ENCODE data around the gene PPM1L. TPM values are rescaled to one million over a fixed set of nuclear protein-coding genes. Genes with fewer than 3 reads are reported as not detected.
A peak's percentile ranks its signal among the peaks of the same experiment; 100 is the strongest.

PPM1L gene
- total RNA-seq, 1 donor from 2014 or later, result 56.4 TPM

GRCh38 chr3:160893207-160893606 lies 137.2 kb downstream of the PPM1L start:
- DNase-seq (no peak), ATAC-seq (no peak)
- intact Hi-C loops (cut with micrococcal nuclease), result no loop called here

DNA sequence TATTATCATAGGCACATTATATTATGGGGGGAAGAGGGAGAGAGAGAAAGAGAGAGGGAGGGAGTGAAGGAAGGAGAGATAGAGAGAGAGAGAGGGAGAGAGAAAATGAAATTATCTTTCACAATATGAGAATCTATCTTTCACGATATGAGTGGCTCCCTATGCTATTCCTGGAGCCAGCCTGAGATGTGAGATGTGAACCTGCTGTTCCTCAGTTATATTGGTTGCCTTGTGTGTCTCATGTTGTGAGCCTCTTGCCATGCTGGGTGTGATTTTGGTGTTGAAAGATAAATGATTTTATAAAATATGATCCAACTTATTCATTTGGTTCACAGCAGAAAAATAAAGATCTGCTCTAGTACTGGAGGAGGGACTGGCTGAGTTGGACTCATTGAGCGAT lies 148.7 kb downstream of the PPM1L start:
- ATAC-seq, result no peak
- intact Hi-C loops (cut with micrococcal nuclease), result no loop called here
- DNase-seq, result no peak

- no peak for ATAC-seq
- intact Hi-C loops (cut with micrococcal nuclease), result no loop called here
- DNase-seq, result no peak
Measured at GRCh38 chr3:160906646-160907045, 150.6 kb downstream of the PPM1L start.

DNA sequence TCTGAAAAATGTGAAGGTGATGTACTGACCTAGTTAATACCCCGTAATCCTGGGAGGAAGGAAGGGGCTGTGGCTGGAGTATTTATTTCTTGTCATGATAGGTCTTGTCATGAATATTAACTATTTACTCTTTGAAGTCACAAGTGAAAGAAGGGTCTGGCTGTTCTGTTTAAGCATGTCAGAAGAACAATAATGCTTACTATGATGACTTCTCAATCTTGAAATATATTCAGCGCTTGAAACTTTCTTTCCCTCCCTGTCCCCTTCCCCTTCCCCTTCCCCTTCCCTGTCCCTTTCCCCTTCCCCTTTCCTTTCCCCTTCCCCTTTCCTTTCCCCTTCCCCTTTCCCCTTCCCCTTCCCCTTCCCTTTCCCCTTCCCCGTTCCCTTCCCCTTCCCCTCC lies 153.9 kb downstream of the PPM1L start:
- no peak for DNase-seq
- ATAC-seq, result no peak
- intact Hi-C loops (cut with micrococcal nuclease), result no loop called here

- no peak for ATAC-seq
- DNase-seq, result no peak
- intact Hi-C loops (cut with micrococcal nuclease), result no loop called here
Measured at GRCh38 chr3:160911411-160911810, 155.4 kb downstream of the PPM1L start.

GRCh38 chr3:160916472-160916871 lies 160.4 kb downstream of the PPM1L start:
- DNase-seq, result no peak
- ATAC-seq, result no peak
- intact Hi-C loops (cut with micrococcal nuclease), result no loop called here

GRCh38 chr3:160919942-160920341 lies 163.9 kb downstream of the PPM1L start:
- DNase-seq (no peak), ATAC-seq (peak; percentile 68)
- intact Hi-C loops (cut with micrococcal nuclease), result no loop called here

DNA sequence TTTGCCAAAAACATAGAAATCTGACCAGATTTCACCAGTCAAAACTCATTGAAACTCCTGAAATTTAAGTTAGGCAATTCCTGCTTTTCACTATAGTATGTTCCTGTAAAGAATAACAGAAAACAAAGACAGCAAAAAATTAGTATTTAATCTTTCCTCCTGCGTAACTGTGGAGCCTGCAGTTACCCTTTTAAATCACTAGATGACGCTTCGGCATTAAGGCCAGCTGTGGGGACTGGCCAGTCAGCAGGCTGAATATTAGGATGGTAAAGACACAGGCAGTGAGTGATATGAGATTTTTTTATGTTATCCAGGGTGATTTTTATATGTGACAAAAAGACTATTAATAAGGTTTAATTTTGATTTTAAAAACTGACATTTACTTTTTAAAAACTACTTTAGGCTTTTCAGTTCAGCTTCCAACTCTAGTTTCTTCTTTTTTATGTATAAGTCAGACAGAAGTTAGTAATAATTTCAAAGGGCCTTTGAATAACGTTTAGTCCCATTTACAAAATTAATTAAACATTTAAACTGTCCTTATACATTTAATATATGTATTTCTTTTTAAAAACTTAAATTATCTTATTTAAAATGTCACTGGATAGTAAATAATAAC lies 165.1 kb downstream of the PPM1L start:
- ATAC-seq, result peak; percentile 81
- intact Hi-C loops (cut with micrococcal nuclease), result no loop called here
- DNase-seq, result no peak

- ATAC-seq (no peak), DNase-seq (no peak)
- intact Hi-C loops (cut with micrococcal nuclease), result no loop called here
Measured at GRCh38 chr3:160924776-160925175, 168.7 kb downstream of the PPM1L start.

GRCh38 chr3:160927620-160928019 lies 171.6 kb downstream of the PPM1L start:
- intact Hi-C loops (cut with micrococcal nuclease), result no loop called here
- DNase-seq, result no peak
- no peak for ATAC-seq

- DNase-seq, result no peak
- intact Hi-C loops (cut with micrococcal nuclease), result no loop called here
- ATAC-seq, result peak; percentile 48
Measured at GRCh38 chr3:160928183-160928726, 172.2 kb downstream of the PPM1L start.

DNA sequence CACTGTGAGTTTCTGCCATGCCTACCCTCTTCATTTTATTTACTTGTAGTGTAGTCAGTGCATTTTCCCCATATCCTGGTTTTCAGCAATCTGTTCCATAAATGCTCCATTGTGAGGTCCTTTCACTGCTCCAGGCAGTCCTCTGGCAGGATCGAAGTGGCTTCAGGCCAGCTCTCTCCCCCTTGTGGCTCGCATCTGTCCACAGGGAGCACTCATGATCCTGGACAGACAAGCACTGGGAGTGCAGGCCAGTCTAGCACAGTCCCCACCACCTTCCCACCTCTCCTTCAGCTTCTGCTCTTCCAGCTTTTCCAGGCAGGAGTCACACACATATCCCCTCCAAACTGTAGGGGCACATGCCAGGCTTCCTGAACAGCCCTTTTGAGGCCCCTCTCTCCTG lies 173.6 kb downstream of the PPM1L start:
- intact Hi-C loops (cut with micrococcal nuclease), result no loop called here
- DNase-seq (peak; percentile 70), ATAC-seq (peak; percentile 96)

DNA sequence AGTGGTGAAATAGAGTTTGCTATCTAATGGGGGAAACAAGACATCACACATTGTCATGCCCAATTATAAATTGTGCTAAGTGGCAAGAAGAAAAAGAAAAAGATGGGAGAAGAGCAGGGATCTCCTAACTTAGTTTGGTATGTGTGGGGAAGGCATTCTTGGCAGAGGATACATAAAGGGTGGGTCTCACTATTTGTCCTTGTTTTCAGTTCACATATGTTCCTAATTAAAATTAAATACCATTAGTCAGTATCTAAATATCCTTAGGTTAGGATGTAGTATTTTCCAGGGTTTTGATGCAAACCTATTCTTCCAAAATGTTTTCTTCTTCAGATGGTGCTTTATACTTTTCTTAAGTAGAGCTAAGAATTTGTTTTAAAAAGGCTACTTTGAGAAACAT lies 175.4 kb downstream of the PPM1L start:
- intact Hi-C loops (cut with micrococcal nuclease), result no loop called here
- no peak for ATAC-seq
- DNase-seq, result no peak

GRCh38 chr3:160935413-160936095 lies 179.5 kb downstream of the PPM1L start:
- ATAC-seq (no peak), DNase-seq (no peak)
- intact Hi-C loops (cut with micrococcal nuclease), result no loop called here

DNA sequence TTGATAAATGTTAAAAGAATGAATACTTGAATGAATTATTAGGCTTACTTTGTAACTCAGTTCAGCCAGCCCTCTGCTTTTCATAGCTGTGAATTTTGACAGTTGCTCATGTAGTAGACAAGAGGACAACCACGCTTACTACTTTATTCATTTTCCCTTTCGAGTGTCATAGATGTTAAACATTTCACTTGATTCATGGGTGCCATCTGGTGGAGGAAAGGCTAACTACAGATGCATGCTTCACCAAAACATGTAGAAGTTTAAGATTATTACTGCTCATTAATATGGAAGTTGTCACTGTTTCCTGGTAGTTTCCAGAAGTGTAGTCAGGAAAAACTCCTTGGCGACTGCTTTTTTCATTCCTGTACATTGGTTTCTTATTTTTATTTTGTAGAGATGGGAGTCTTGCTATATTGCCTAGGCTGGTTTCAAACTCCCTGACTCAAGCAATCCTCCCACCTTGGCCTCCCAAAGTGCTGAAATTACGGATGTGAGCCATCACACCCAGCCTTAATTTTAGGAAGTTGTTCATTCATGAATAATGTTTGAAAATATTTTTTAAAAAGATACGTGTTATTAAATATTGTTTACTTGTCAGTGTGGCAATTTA lies 186.0 kb downstream of the PPM1L start:
- peak; percentile 81 for ATAC-seq
- DNase-seq, result no peak
- intact Hi-C loops (cut with micrococcal nuclease), result loop anchor here (5.0 kb wide), 1 partner anchor 235 kb away; no protein-coding TSS in a partner anchor

DNA sequence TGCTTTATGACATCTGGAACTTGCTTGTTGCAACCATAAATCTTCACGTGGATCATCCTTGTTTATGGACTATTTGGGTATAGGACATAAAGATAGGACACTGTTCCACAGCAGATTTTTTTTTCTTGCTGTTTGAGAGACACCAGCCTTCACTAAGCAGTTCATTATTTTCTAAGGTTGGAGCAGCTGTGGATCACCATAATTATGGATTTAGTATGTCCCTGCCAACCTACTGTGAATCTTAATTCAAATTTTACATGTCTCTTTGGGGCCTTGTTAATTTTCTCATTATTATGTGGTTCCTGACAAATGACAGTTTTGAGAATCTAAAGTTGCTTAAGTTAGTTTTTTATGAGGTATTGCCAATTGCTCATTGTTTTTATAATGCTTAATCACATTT lies 188.0 kb downstream of the PPM1L start:
- ATAC-seq, result no peak

GRCh38 chr3:160945336-160945735 lies 189.3 kb downstream of the PPM1L start:
- intact Hi-C loops (cut with micrococcal nuclease), result no loop called here
- no peak for ATAC-seq
- DNase-seq, result no peak

More for the DNA sequence above, 188.0 kb downstream of the PPM1L start:
- DNase-seq, result no peak
- intact Hi-C loops (cut with micrococcal nuclease), result loop anchor here (5.0 kb wide), 1 partner anchor 237 kb away; no protein-coding TSS in a partner anchor

DNA sequence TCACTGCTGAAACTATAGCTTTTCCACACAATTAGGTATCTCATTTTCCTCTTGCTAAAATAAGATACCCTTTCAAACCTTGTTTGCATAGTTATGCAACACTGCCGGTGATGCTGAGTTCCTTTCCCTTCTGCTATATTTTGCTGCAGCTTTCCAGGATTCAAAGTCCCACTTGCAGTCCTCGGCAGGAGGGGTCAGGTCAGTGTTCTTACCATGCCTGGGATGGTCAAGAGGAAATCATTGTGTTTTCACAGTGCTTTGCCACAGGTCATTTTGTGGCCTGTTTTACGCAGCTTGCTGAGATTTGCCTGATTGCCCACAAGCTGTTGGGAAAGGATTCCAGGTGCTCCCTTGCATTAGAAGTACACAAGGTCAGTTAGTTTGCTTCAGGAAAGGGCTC lies 192.2 kb downstream of the PPM1L start:
- DNase-seq (no peak), ATAC-seq (no peak)
- intact Hi-C loops (cut with micrococcal nuclease), result no loop called here

DNA sequence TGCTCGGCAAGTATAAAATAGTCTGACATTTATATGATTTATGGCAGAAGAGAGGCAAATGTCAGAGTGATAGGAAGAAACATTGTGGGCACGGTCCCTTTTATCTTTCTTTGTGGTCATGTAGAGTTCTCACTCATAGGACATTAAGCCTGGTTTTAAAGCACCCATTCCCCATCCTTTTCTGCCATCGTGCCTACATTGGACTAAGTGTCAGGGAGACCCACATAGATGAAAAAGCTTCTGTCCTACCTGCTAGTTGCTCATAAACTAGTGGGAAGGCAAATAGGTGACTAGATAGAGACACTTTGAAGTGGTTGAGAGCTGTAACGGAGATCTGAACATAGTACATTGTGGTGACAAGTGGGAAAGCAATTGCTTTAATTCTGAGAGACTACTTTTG lies 193.4 kb downstream of the PPM1L start:
- DNase-seq, result no peak
- ATAC-seq, result no peak
- intact Hi-C loops (cut with micrococcal nuclease), result no loop called here

DNA sequence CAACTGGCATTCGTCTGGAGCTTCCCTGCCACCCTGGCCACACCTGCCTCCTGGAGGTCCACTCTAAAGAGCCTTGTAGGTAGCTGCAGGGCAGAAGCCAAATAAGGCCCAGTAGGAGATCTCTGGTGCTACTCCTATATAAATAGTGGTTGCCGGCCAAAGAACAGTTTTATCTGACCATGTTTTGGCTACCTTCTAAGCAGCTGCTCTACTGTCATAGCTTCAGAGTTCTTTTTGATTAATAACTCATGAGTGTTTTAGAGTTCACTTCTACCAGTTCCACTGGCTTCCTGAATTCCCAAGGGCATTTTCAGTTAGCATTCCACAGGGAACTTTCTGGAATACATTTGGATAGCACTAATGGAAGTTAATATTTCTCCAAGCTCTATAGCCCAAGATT lies 194.5 kb downstream of the PPM1L start:
- ATAC-seq (peak; percentile 56), DNase-seq (no peak)
- intact Hi-C loops (cut with micrococcal nuclease), result no loop called here

All from left ventricle myocardium superior (tissue), 1 donor.